NCI-H2107 treated with DMSO at 0.1 percent for 48 hours (cell line): ENCODE data around the gene RAPGEF4.

Source experiments
- DNase-seq: peaks from one replicate; lab custom pipeline; 2025; ENCODE audit not compliant: unreplicated experiment; lab: John Stamatoyannopoulos, UW

Gene RAPGEF4

GRCh38 chr2:173053043-173053699, 317.5 kb downstream of the RAPGEF4 start:
- DNase-seq, result no peak

- DNase-seq, result no peak
Observed at GRCh38 chr2:173054466-173054865, 318.8 kb downstream of the RAPGEF4 start.

GRCh38 chr2:173056705-173057364, 321.2 kb downstream of the RAPGEF4 start:
- no peak for DNase-seq

DNA sequence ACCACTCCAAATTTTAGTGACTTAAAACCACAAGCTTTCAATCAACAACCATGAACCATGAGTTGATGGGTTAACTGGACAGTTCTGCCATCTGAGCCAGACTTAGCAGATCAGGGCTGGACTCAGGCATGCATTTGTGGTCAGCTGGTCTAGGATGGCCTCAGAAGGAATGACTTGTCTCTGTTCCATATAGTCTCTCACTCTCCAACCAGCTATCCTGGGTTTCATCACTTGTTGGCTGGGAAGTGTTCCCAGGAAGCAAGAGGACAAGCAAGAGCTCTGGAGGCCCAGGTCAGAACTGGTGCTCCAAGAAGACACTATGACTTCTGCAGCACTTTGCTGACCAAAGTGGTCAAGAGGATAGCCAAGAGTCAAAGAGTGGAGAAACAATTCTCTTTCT, 322.5 kb downstream of the RAPGEF4 start:
- DNase-seq, result no peak

- no peak for DNase-seq
Observed at GRCh38 chr2:173058673-173059072, 323.0 kb downstream of the RAPGEF4 start.

DNA sequence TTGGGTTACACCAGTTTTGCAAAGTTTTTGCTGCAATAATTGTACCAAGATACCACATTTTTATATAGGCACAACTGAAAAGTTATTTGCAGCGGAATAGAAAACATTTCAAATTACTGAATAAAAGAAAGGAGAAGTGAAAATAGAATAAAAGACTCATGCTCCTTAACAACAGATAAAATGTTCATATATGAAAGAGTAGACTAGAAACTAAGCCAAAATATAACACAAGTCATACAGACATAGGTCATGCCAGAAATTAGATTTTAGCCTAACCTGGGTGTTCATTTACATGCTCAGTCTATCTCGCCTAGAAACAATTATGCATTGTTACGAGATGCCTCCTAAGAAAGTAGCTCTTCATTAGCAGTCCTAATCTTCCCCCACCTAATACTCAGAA, 323.6 kb downstream of the RAPGEF4 start:
- DNase-seq, result no peak

GRCh38 chr2:173059971-173060461, 324.4 kb downstream of the RAPGEF4 start:
- no peak for DNase-seq

DNA sequence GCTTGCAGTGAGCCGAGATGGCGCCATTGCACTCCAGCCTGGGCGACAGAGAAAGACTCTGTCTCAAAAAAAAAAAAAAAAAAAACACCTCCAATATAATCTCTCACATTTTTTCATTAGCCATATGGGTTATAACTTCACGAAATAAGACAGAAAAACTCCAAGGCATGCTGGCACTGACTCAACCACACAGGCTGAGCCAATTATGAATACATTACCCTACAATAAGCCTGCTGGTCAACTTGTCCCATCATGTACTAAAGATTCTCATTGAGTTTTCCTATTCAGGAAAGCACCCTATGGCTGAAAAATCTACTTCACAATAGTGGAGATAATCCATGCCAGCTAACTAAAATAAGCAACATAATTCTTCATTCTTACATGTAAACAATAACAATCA, 327.2 kb downstream of the RAPGEF4 start:
- DNase-seq, result no peak

DNA sequence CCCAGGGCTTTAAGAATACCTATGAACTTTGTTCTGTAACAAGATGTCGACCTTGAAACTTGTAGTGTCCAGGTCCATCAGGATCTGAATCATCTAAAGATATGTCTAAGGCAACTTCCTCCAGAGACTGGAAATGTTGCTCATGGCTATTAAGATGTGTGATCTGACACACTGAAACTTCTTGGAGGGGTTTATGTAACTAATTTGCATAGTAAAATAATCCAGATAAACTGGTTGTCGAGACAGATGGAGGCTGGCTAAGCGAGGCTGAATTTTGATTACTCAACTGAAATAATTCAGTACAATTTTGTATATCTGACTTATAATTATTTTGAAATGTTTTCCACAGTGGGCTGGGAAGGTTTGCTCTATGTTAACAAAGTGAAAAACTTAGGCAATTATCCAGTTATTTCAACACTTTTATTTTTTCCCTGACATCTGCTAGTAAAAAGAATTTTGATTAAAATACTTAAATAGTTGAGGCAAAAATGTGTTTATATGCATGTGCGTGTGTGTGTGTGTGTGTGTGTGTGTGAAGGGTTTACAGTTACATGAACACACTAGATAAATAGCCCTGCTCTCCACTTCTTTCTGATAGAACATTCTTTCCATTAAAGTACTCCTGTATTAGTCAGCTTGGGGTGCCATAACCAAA, 328.6 kb downstream of the RAPGEF4 start:
- no peak for DNase-seq

- no peak for DNase-seq
Observed at GRCh38 chr2:173066887-173067676, 331.4 kb downstream of the RAPGEF4 start.

GRCh38 chr2:173075056-173075780, 339.6 kb downstream of the RAPGEF4 start:
- no peak for DNase-seq

- peak; percentile 27 for DNase-seq
Observed at GRCh38 chr2:173075781-173076580, 340.3 kb downstream of the RAPGEF4 start, which contains the start of gene MAP3K20. Gene MAP3K20 (plus strand): TSS chr2:173075846. CDS start chr2:173091032, 15,186 bp downstream.

GRCh38 chr2:173076581-173077345, 341.1 kb downstream of the RAPGEF4 start:
- peak; percentile 7 for DNase-seq

DNA sequence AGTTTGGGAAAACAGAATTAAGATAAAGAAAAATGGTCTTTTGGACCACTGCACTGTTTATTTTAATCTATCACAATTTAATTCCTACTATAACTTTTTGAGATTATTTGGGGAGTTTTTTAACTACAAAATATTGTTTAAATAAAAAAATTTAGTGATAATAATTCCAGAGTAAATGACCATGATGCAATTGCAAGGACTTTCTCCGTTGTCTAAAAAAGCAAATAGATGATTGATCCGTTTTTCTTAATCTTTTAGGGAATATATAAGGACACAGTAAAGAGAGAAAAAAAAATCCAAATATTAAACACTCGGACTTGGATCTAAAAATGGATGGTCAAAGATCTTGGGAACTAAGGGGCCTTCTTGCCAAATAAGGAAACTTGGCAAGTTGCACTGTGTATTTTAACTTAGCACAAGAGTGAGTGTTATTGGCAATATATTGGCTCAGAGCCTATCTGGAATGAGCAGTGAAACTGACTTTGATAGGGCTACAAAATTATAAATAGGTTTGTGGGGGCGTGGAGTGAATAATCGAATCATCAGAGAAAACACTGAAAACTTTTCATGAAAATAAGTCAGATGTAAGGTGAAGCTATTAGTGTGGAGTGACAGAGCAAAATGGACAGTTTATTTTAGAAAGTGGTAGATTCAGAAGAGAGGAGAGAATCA, 342.0 kb downstream of the RAPGEF4 start:
- DNase-seq, result no peak

- DNase-seq, result no peak
Observed at GRCh38 chr2:173079141-173079540, 343.5 kb downstream of the RAPGEF4 start.

DNA sequence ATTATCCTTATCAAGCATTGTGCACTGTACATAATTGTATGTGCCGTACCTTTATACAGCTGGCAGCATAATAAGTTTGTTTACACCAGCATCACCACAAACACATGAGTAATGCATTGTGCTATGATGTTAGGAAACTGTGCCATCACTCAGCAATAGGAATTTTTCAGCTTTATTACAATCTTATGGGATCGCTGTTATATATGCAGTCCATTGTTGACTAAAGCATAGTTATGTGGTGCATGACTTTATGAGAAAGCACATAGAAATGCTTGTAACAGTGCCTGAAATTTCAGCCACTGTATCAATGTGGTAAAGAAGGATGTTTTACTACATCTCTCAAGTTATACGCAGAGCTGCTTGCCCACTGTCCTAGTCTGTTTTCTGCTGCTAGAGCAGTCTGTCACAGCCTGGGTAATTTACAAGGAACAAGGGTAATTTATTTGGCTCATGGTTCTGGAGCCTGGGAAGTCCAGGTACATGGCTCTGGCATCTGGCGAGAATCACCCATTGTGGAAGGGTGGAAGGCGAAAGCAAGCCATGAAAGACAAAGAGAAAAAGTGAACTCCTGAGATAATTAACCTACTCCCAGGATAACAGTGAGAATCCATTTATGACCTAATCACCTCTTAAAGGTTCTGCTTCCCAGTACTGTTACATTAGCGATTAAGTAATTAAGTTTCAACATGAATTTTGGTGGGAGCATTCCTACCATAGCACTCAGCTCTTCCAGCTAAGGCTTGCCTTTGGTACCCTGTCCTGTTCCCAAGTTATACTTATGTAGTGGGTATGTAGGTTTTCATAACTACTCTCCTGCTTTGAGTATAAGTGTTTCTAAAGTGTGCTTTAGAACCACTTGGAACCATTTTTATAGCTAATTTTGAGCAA, 344.6 kb downstream of the RAPGEF4 start:
- DNase-seq, result no peak

DNA sequence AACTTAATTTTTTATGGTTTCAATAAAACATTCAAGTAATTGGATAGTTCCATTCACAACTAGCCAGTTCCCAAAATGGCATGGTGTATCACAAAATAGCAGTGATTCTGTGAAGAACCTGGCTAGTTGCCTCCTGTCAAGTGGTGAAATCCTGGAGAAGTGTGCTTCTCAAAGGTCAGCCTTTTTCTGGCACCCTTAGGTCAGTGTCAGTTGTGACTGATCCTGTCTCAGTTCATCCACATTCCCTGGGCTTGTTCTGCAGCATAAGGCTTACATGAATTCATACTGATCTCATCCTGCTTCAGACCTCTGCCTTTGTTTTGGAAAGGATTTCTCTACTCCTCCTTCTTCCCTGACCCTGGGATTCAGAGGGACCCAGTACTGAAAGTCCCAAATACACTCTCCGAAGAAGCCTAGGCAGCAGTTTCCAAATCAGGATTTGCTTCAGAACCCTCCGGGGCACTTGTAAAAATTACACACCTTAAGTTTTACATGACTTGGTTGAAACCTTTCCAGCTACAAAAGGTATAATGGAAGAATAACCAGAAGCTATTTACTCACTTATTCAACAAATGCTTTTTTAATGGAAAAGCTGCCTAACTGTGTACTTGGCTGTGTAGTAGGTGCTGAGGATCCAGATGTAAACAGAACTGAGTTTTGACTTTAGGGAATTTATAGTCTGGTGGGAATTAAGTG, 351.0 kb downstream of the RAPGEF4 start:
- DNase-seq, result no peak
